ENCODE data around the gene EYS. TPM values are rescaled to one million over a fixed set of nuclear protein-coding genes. Genes with fewer than 3 reads are reported as not detected.

The EYS gene
- total RNA-seq, 2 experiments from 2014 or later = not detected

- peaks cover 11% of the 10 kb centered on the region for H3K9me3 Mint-ChIP-seq
- no peaks in the 10 kb centered on the region for H3K27me3 Mint-ChIP-seq
- intact Hi-C loops (cut with DNase I, micrococcal nuclease) = no loop called here
- Histone ChIP-seq H3K36me3 (ENCODE audit: insufficient read depth, low read length) (no peaks in the 10 kb centered on the region), H3K9me3 (ENCODE audit: control insufficient read depth in 1 of 2, insufficient read depth in 1 of 2, low read length in 2 of 2) (no peaks in the 10 kb centered on the region), H3K4me3 (ENCODE audit: low read length) (no peak overlapping the region), H3K27ac (ENCODE audit: low read depth in 1 of 2, low read length in 2 of 2) (no peak overlapping the region), H3K27me3 (ENCODE audit: control insufficient read depth in 1 of 2, insufficient read depth in 2 of 2, low read length in 2 of 2) (no peaks in the 10 kb centered on the region), H3K4me1 (ENCODE audit: insufficient read depth, low read length) (no peaks in the 10 kb centered on the region)
- H3K4me1 Mint-ChIP-seq (ENCODE audit: low read depth) = no peaks in the 10 kb centered on the region
- no peak overlapping the region for H3K4me3 Mint-ChIP-seq
- no peak overlapping the region for H3K27ac Mint-ChIP-seq
- ChIA-PET POLR2A (no interaction called here), CTCF (no interaction called here)
- no peaks in the 10 kb centered on the region for H3K36me3 Mint-ChIP-seq (ENCODE audit: low read depth)
- DNase-seq = no peak
- TF ChIP-seq, protein P1, sequence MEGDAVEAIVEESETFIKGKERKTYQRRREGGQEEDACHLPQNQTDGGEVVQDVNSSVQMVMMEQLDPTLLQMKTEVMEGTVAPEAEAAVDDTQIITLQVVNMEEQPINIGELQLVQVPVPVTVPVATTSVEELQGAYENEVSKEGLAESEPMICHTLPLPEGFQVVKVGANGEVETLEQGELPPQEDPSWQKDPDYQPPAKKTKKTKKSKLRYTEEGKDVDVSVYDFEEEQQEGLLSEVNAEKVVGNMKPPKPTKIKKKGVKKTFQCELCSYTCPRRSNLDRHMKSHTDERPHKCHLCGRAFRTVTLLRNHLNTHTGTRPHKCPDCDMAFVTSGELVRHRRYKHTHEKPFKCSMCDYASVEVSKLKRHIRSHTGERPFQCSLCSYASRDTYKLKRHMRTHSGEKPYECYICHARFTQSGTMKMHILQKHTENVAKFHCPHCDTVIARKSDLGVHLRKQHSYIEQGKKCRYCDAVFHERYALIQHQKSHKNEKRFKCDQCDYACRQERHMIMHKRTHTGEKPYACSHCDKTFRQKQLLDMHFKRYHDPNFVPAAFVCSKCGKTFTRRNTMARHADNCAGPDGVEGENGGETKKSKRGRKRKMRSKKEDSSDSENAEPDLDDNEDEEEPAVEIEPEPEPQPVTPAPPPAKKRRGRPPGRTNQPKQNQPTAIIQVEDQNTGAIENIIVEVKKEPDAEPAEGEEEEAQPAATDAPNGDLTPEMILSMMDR (IDR thresholded peaks at IDR 0.05) = no peak
- no peak for ATAC-seq (ENCODE audit: poor library complexity)
These were observed 761.6 kb downstream of the EYS start for GRCh38 chr6:64945450-64945849.

DNA sequence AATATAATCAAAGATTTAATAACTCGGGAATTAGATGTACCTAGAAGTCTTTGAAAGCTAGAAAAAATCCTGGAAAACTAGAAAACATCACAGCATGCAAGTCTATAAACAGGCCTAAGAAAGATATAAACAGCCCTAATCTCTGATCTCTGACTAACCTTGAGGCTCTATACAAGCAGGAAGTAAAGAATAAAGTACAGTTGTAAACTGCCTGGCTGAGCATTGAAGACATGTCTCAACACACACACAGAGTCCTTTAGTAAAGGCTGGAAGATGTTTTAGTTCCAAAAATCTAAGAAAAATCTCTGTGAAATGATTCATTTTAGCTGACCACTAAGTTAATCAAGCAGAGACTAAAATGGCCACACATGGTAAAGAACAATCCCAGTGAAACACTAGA, 774.5 kb downstream of the EYS start:
- Mint-ChIP-seq H3K4me3 (no peak overlapping the region), H3K27me3 (no peaks in the 10 kb centered on the region), H3K27ac (no peak overlapping the region), H3K4me1 (ENCODE audit: low read depth) (no peaks in the 10 kb centered on the region), H3K9me3 (no peaks in the 10 kb centered on the region), H3K36me3 (ENCODE audit: low read depth) (no peaks in the 10 kb centered on the region)
- no peaks in the 10 kb centered on the region for H3K36me3 ChIP-seq (ENCODE audit: insufficient read depth, low read length)
- ATAC-seq (ENCODE audit: poor library complexity) (no peak), DNase-seq (no peak)
- no peak overlapping the region for H3K27ac ChIP-seq (ENCODE audit: low read depth in 1 of 2, low read length in 2 of 2)
- H3K4me3 ChIP-seq (ENCODE audit: low read length) = no peak overlapping the region
- no peaks in the 10 kb centered on the region for H3K4me1 ChIP-seq (ENCODE audit: insufficient read depth, low read length)
- TF ChIP-seq, protein P1 (IDR thresholded peaks at IDR 0.05) = no peak
- H3K27me3 ChIP-seq (ENCODE audit: control insufficient read depth in 1 of 2, insufficient read depth in 2 of 2, low read length in 2 of 2) = no peaks in the 10 kb centered on the region
- ChIA-PET POLR2A (no interaction called here), CTCF (no interaction called here)
- intact Hi-C loops (cut with DNase I, micrococcal nuclease) = no loop called here
- no peaks in the 10 kb centered on the region for H3K9me3 ChIP-seq (ENCODE audit: control insufficient read depth in 1 of 2, insufficient read depth in 1 of 2, low read length in 2 of 2)

DNA sequence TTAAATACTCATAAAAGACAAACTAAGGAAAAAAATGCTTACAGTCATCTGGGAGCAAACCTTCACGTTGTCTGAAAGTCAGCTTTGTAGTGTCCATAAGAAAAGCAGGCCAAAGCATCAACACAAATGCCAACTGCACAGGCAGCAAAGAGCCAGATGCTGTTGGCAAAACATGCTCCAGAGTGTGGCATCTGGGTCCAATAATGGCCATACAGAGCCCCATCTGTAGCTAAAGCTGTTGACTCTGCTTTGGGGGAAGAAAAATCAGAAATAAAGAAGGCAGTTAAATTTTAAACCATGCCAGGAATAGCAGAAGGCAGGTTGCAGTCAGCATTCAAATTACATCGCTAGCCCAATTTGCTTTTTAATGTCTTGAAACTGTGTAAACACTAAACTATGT, 776.3 kb downstream of the EYS start:
- Mint-ChIP-seq H3K4me3 (no peak overlapping the region), H3K36me3 (ENCODE audit: low read depth) (no peaks in the 10 kb centered on the region), H3K27ac (no peak overlapping the region), H3K27me3 (no peaks in the 10 kb centered on the region), H3K4me1 (ENCODE audit: low read depth) (no peaks in the 10 kb centered on the region), H3K9me3 (no peaks in the 10 kb centered on the region)
- intact Hi-C loops (cut with DNase I, micrococcal nuclease) = no loop called here
- H3K27ac ChIP-seq (ENCODE audit: low read depth in 1 of 2, low read length in 2 of 2) = no peak overlapping the region
- H3K36me3 ChIP-seq (ENCODE audit: insufficient read depth, low read length) = no peaks in the 10 kb centered on the region
- DNase-seq (no peak), ATAC-seq (ENCODE audit: poor library complexity) (no peak)
- no peaks in the 10 kb centered on the region for H3K4me1 ChIP-seq (ENCODE audit: insufficient read depth, low read length)
- peaks cover 0 to 5% of the 10 kb centered on the region in 2 experiments for H3K9me3 ChIP-seq (ENCODE audit: control insufficient read depth in 1 of 2, insufficient read depth in 1 of 2, low read length in 2 of 2)
- POLR2A ChIA-PET = no interaction called here
- no peaks in the 10 kb centered on the region for H3K27me3 ChIP-seq (ENCODE audit: control insufficient read depth in 1 of 2, insufficient read depth in 2 of 2, low read length in 2 of 2)
- H3K4me3 ChIP-seq (ENCODE audit: low read length) = no peak overlapping the region
- TF ChIP-seq, protein P1 (IDR thresholded peaks at IDR 0.05) = no peak
- CTCF ChIA-PET = no interaction called here
